Liver (tissue), 3 donors: Measurements from ENCODE around the gene GRIK2.

ENCODE experiments used
- CTCF ChIP-seq: fragments of 150-350 bp; IDR thresholded peaks from 2 replicates; pipeline ENCODE4 v1.5.1; 2017; ENCODE audit warnings: improper control_type of control experiment, low read depth, low read length; ENCODE audit not compliant: missing input control
- EGR1 ChIP-seq, 2 donors: IDR thresholded peaks; 2 replicates each; pipeline ENCODE4 v1.6.1; 2016 to 2018; ENCODE audit warnings: antibody characterized with exemption in 2 of 2, low read depth in 2 of 2
- FOXA1 ChIP-seq: IDR thresholded peaks from 2 replicates; pipeline ENCODE4 v1.6.1; 2016; ENCODE audit warnings: antibody characterized with exemption
- HNF4G ChIP-seq: IDR thresholded peaks from 2 replicates; pipeline ENCODE4 v1.6.1; 2016; ENCODE audit warnings: antibody characterized with exemption
- MAX ChIP-seq: IDR thresholded peaks from 2 replicates; pipeline ENCODE4 v1.6.1; 2016; ENCODE audit warnings: antibody characterized with exemption
- RAD21 ChIP-seq, 2 donors: IDR thresholded peaks; 2 replicates each; pipeline ENCODE4 v1.6.1; 2016; ENCODE audit warnings: antibody characterized with exemption in 2 of 2, mild to moderate bottlenecking in 2 of 2
- SP1 ChIP-seq: IDR thresholded peaks from 2 replicates; pipeline ENCODE4 v1.6.1; 2018; ENCODE audit warnings: antibody characterized with exemption, mild to moderate bottlenecking
- TAF1 ChIP-seq: conservative IDR thresholded peaks from 2 replicates; pipeline ENCODE4 v1.6.1; 2016; ENCODE audit warnings: antibody characterized with exemption, mild to moderate bottlenecking
- ZBTB33 ChIP-seq: IDR thresholded peaks from 2 replicates; pipeline ENCODE4 v1.6.1; 2016; ENCODE audit warnings: antibody characterized with exemption
- TF ChIP-seq, protein P1 (sequence below): IDR thresholded peaks from 2 replicates; pipeline ENCODE4 v1.6.1; 2016; ENCODE audit warnings: antibody characterized with exemption, mild to moderate bottlenecking
- TF ChIP-seq, protein P2 (sequence below): IDR thresholded peaks from 2 replicates; pipeline ENCODE4 v1.6.1; 2016; ENCODE audit warnings: antibody characterized with exemption
- donor health status: healthy.
- donor health status: healthy.

- TF ChIP-seq CTCF (no peak), TAF1 (no peak), EGR1 (IDR thresholded peaks at IDR 0.05; ENCODE audit: low read depth in 2 of 2) (no peak), MAX (no peak), FOXA1 (no peak), RAD21 (IDR thresholded peaks at IDR 0.05) (no peak), SP1 (no peak), HNF4G (no peak), ZBTB33 (no peak)
- TF ChIP-seq, protein P1, sequence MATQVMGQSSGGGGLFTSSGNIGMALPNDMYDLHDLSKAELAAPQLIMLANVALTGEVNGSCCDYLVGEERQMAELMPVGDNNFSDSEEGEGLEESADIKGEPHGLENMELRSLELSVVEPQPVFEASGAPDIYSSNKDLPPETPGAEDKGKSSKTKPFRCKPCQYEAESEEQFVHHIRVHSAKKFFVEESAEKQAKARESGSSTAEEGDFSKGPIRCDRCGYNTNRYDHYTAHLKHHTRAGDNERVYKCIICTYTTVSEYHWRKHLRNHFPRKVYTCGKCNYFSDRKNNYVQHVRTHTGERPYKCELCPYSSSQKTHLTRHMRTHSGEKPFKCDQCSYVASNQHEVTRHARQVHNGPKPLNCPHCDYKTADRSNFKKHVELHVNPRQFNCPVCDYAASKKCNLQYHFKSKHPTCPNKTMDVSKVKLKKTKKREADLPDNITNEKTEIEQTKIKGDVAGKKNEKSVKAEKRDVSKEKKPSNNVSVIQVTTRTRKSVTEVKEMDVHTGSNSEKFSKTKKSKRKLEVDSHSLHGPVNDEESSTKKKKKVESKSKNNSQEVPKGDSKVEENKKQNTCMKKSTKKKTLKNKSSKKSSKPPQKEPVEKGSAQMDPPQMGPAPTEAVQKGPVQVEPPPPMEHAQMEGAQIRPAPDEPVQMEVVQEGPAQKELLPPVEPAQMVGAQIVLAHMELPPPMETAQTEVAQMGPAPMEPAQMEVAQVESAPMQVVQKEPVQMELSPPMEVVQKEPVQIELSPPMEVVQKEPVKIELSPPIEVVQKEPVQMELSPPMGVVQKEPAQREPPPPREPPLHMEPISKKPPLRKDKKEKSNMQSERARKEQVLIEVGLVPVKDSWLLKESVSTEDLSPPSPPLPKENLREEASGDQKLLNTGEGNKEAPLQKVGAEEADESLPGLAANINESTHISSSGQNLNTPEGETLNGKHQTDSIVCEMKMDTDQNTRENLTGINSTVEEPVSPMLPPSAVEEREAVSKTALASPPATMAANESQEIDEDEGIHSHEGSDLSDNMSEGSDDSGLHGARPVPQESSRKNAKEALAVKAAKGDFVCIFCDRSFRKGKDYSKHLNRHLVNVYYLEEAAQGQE: no peak
- TF ChIP-seq, protein P2, sequence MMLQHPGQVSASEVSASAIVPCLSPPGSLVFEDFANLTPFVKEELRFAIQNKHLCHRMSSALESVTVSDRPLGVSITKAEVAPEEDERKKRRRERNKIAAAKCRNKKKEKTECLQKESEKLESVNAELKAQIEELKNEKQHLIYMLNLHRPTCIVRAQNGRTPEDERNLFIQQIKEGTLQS: no peak
Measured at GRCh38 chr6:101840100-101840499, 446.6 kb downstream of the GRIK2 start.
